H1 (cell line): ENCODE results near the gene COL17A1.

Source experiments
- ATF3 ChIP-seq: IDR thresholded peaks from 2 replicates; pipeline ENCODE4 v1.6.1; 2011; ENCODE audit warnings: low read depth, mild to moderate bottlenecking, low read length; ENCODE audit not compliant: insufficient read depth
- CTCF ChIP-seq, 3 experiments: IDR thresholded peaks; 1 replicate in 2 of 3; 2 replicates in 1 of 3; pipeline versions ENCODE4 v1.5.1 to v1.6.1; 2011; ENCODE audit warnings: low read length in 3 of 3, mild to moderate bottlenecking in 3 of 3, inconsistent platforms in 2 of 3, low read depth in 1 of 3, moderate library complexity in 1 of 3; ENCODE audit not compliant: insufficient read depth in 1 of 3; ENCODE audit errors: control extremely low read depth in 1 of 3
- FOSL1 ChIP-seq: IDR thresholded peaks from 2 replicates; pipeline ENCODE4 v1.6.1; 2011; ENCODE audit warnings: mild to moderate bottlenecking, low read depth, low read length, moderate library complexity; ENCODE audit not compliant: insufficient read depth
- GABPA ChIP-seq: IDR thresholded peaks from 2 replicates; pipeline ENCODE4 v1.6.1; 2011; ENCODE audit warnings: mild to moderate bottlenecking, low read length, moderate library complexity, borderline replicate concordance; ENCODE audit not compliant: insufficient read depth
- POLR2A ChIP-seq, 2 experiments: IDR thresholded peaks; 1 replicate in 1 of 2; 2 replicates in 1 of 2; pipeline ENCODE4 v1.6.1; 2011; ENCODE audit warnings: low read depth in 2 of 2, low read length in 2 of 2, mild to moderate bottlenecking in 2 of 2; ENCODE audit errors: control extremely low read depth in 1 of 2
- RFX5 ChIP-seq: IDR thresholded peaks from 2 replicates; pipeline ENCODE4 v1.6.1; 2011; ENCODE audit warnings: low read depth, low read length, improper control_type of control experiment, borderline replicate concordance
- SRF ChIP-seq: IDR thresholded peaks from 2 replicates; pipeline ENCODE4 v1.6.1; 2011; ENCODE audit warnings: mild to moderate bottlenecking, low read depth, low read length, moderate library complexity
- TEAD4 ChIP-seq: IDR thresholded peaks from 2 replicates; pipeline ENCODE4 v1.6.1; 2012; ENCODE audit warnings: low read depth, low read length, inconsistent platforms, mixed read lengths
- USF2 ChIP-seq: IDR thresholded peaks from 2 replicates; pipeline ENCODE4 v1.6.1; 2011; ENCODE audit warnings: low read length, improper control_type of control experiment

GRCh38 chr10:104046651-104047050 is 39.0 kb downstream of the COL17A1 start:
- TF ChIP-seq CTCF (IDR thresholded peaks at IDR 0.05; ENCODE audit: control extremely low read depth in 1 of 3, insufficient read depth in 1 of 3, low read depth in 1 of 3, low read length in 3 of 3) = no peak
- TF ChIP-seq GABPA = no peak
- TF ChIP-seq ATF3 = no peak
- no peak for TF ChIP-seq RFX5
- no peak for TF ChIP-seq FOSL1
- TF ChIP-seq SRF = no peak
- TF ChIP-seq TEAD4 = no peak
- TF ChIP-seq POLR2A (IDR thresholded peaks at IDR 0.05; ENCODE audit: control extremely low read depth in 1 of 2, low read depth in 2 of 2, low read length in 2 of 2) = no peak
- TF ChIP-seq USF2 = no peak
